BJ (cell line): ENCODE measurements around the gene BATF. TPM values are rescaled to one million over a fixed set of nuclear protein-coding genes. Genes with fewer than 3 reads are reported as not detected.

Experiments
- CTCF ChIA-PET: fragments of 350-600 bp; formaldehyde crosslinking; extraction: SDS; loops from one replicate; lab custom pipeline; 2021; ENCODE audit warnings: antibody characterized with exemption, inconsistent platforms; lab: Yijun Ruan, JAX
- POLR2A ChIA-PET: fragments of 300-600 bp; sonication (Branson Sonifier 250); formaldehyde crosslinking; extraction: SDS; loops from one replicate; lab custom pipeline; 2021; ENCODE audit warnings: antibody characterized with exemption; lab: Charles Lee
- DNase-seq: peaks from one replicate; pipeline ENCODE4 v3.0.0-alpha.2; 2011; ENCODE audit warnings: low read depth
- H3K27me3 ChIP-seq: 2 replicates; pipeline ENCODE4 v1.6.0; 2011; ENCODE audit warnings: low read length; ENCODE audit not compliant: control insufficient read depth, insufficient read depth
- H3K36me3 ChIP-seq: 2 replicates; pipeline ENCODE4 v1.5.1; 2011; ENCODE audit warnings: low read length; ENCODE audit not compliant: control insufficient read depth, insufficient read depth
- H3K4me3 ChIP-seq: 2 replicates; pipeline ENCODE4 v1.5.1; 2011; ENCODE audit warnings: low read depth, mild to moderate bottlenecking, control low read depth, low read length
- CTCF ChIP-seq: IDR thresholded peaks from 2 replicates; pipeline ENCODE4 v1.5.1; 2011; ENCODE audit warnings: low read depth, mild to moderate bottlenecking, control low read depth, inconsistent platforms, low read length, moderate library complexity; ENCODE audit not compliant: insufficient read depth
- polyA plus RNA-seq: library from polyadenylated mRNA; depleted of rRNA; stranded (reverse); fragments of >200 nt; gene quantifications from 2 replicates; pipeline ENCODE4 v1.2.3, GENCODE V29; 2011

The BATF gene
- polyA plus RNA-seq, 1 experiment: not detected

- Histone ChIP-seq H3K4me3 (no peak overlapping the region), H3K27me3 (peaks cover 3% of the 10 kb centered on the region; the same call in 1 of the 2 replicates), H3K36me3 (no peaks in the 10 kb centered on the region)
- CTCF ChIA-PET: no interaction called here
- POLR2A ChIA-PET: no interaction called here
- no peak for DNase-seq
- no peak for TF ChIP-seq CTCF
Observed at GRCh38 chr14:75501080-75501479, 21.2 kb upstream of the BATF start.

DNA sequence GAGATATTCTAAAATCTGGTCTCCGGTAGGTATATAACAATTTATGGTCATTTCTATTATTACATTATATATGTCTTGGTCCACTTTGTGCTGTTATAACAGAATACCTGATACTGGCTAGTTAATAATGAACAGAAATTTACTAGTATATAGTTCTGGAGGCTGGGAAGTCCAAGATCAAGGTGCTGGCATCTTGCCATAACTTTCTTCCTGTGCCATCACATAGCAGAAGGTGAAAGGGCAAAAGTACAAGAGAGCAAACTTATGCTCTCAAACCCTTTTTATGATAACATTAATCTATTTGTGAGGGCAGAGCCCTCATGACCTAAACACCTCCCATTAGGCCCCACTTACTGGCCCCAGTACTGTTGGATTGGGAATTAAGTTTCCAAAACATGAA, 17.9 kb upstream of the BATF start:
- Histone ChIP-seq H3K4me3 (no peak overlapping the region), H3K27me3 (0 out of 2 replicates have a peak, but pooled peaks cover 3% of the 10 kb centered on the region), H3K36me3 (no peaks in the 10 kb centered on the region)
- DNase-seq: no peak
- ChIA-PET CTCF (no interaction called here), POLR2A (no interaction called here)
- no peak for TF ChIP-seq CTCF

DNA sequence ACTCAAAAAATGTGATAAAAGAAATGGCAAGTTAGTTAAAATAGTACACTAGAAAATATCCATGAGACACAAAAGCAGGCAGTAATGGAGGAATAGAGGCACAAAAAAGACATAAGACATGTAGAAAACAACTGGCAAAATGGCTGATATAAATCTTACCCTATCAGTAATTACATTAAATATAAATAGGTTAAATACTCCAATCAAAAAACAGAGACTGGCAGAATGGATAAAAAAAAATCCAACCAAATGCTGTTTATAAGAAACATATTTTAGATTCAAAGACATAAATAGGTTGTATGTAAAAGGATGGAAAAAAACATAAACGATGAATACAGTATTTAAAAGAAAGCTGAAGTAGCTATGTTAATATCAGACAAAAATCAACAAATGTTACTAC, 15.3 kb upstream of the BATF start:
- no peak for TF ChIP-seq CTCF
- Histone ChIP-seq H3K27me3 (0 out of 2 replicates have a peak, but pooled peaks cover 2% of the 10 kb centered on the region), H3K4me3 (no peak overlapping the region), H3K36me3 (no peaks in the 10 kb centered on the region)
- ChIA-PET POLR2A (no interaction called here), CTCF (interaction anchor here (1.2 to 2.9 kb wide), 3 partner anchors 10 to 198 kb away, joined by 4 to 8 read pairs (median 4); no protein-coding TSS in a partner anchor)
- no peak for DNase-seq

DNA sequence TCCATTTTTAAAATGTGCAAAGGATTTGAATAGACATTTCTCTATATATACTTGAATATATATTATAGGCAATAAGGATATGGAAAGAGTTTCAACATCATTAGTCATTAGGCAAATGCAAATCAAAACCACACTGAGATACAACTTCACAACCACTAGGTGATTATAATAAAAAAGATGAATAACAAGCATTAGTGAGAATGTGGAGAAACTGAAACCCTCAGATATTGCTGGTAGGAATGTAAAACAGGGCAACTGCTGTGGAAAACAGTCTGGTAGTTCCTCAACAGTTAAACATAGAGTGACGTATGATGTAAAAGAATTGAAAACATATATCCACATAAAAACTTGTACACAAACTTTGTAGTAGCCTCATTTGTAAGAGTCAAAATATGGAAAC, 11.7 kb upstream of the BATF start:
- Histone ChIP-seq H3K36me3 (no peaks in the 10 kb centered on the region), H3K27me3 (no peaks in the 10 kb centered on the region), H3K4me3 (no peak overlapping the region)
- ChIA-PET CTCF (interaction anchor here (1.4 kb wide), 1 partner anchor 144 kb away, joined by 3 read pairs; no protein-coding TSS in a partner anchor), POLR2A (no interaction called here)
- TF ChIP-seq CTCF: no peak
- DNase-seq: no peak

GRCh38 chr14:75511201-75511600, 11.1 kb upstream of the BATF start:
- no peak for DNase-seq
- Histone ChIP-seq H3K4me3 (no peak overlapping the region), H3K27me3 (peaks cover 4% of the 10 kb centered on the region; the same call in 1 of the 2 replicates), H3K36me3 (no peaks in the 10 kb centered on the region)
- POLR2A ChIA-PET: no interaction called here
- CTCF ChIA-PET: interaction anchor here (1.4 to 2.0 kb wide), 2 partner anchors 50 to 143 kb away, joined by 3 to 4 read pairs; no protein-coding TSS in a partner anchor
- no peak for TF ChIP-seq CTCF
